ENCODE results near the gene SH3BGRL3.
"Not testable (repeated sequence)": the region's sequence is repeated elsewhere in the genome, so short reads cannot be mapped to it uniquely, and the experiment has no call there.

SH3BGRL3 gene

DNA sequence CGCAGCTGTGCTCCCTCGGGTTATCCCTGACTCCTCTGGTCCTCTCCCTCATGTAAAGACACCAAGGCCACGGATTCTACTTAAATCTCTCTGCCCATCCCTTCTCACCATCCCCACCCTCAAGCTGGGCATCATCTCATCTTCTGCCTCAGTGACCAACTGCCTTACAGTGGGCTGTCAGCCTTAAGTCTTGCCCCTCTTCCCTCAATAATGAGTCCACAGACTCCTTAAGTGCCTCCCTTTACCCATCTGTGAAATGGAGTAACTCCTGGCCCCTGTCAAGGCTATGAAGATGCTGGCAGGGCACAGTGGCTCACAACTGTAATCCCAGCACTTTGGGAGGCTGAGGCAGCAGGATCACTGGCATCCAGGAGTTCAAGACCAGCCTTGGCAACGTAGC is 12.1 kb downstream of the SH3BGRL3 start:
- DNase-seq = no peak

GRCh38 chr1:26292735-26293134 is 12.8 kb downstream of the SH3BGRL3 start:
- not testable (repeated sequence) for DNase-seq

DNA sequence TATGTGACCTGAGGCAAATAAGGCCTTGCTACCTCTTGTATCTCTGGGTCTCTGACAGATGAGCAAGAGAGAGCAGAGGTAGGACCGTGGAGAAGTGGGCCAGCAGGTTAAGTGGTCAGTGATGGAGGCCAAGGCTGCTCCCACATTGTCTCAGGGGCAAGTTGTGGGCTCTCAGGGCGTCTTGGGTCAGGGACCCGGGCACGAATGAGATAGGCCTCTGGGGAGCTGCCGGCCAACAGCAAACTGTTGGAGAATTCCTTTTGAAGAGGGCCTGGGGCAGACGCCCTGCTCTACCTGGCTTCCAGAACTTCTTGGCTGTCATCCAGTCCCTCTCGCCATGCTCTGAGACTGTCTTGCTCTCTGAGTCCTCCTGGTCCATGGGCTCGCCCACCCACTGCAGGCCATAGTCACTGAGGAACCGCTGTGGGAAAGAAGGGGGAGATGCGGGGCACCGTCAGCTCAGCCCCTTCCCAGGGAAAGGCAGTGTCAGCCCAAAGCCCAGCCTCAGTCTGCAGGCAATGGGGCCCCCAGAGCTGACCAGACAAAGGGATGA is 14.1 kb downstream of the SH3BGRL3 start:
- DNase-seq = no peak

- no peak for DNase-seq
Measured at GRCh38 chr1:26295194-26296138, 15.6 kb downstream of the SH3BGRL3 start.

- DNase-seq = no peak
Measured at GRCh38 chr1:26296340-26297056, 16.6 kb downstream of the SH3BGRL3 start.

DNA sequence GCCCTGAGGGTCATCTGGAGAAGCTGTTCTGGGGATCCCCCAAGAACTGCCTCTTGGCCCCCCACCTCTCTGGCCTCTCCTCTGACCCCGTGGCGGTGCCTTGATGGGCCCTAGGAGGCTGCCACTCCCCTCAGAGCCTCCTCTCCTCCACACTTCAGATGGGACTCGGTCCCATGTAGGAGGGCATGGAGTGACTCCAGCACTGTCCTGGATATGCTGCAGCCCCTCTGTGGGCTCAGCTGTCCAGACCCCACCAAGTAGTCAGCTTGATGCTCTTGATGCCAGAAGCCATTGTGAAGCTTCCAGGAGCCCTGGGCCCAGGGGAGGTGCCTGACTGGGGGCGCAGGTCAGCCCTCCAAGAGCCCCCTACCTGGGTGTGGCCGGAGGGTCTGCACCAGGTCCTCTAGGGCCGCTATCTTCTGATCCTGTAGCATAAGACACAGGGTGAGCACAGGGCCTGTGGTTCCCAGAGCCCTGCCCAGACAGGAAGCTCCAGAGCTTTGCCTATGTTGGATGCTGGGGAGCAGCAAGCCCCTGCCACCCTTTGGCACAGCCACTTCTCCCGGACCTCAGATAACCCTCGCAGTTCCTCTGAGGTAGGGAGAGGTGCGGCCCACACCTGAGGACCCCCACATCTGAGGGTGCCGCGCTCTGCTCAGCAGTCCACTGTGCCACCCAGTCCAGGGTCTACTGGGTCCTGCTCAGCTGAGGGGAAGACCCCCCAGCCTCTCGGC is 17.3 kb downstream of the SH3BGRL3 start:
- no peak for DNase-seq

DNA sequence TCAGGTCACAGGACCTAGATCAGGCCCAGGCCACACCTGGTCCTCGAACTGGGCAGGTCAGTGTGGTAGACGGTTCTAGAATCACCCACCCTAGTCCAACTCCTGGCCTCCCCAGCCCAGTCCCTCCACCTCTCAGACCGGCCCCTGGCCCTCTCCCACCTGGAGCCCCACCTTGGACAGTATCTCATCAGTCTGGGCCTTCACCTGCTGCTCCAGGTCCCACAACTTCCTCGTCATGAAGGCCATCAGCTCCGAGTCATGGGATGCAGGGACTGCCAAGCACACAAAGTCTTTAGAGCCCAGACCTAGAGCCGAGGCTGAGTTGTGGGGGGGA is 17.9 kb downstream of the SH3BGRL3 start:
- no peak for DNase-seq

GRCh38 chr1:26300578-26301275 is 20.8 kb downstream of the SH3BGRL3 start:
- DNase-seq = no peak

DNA sequence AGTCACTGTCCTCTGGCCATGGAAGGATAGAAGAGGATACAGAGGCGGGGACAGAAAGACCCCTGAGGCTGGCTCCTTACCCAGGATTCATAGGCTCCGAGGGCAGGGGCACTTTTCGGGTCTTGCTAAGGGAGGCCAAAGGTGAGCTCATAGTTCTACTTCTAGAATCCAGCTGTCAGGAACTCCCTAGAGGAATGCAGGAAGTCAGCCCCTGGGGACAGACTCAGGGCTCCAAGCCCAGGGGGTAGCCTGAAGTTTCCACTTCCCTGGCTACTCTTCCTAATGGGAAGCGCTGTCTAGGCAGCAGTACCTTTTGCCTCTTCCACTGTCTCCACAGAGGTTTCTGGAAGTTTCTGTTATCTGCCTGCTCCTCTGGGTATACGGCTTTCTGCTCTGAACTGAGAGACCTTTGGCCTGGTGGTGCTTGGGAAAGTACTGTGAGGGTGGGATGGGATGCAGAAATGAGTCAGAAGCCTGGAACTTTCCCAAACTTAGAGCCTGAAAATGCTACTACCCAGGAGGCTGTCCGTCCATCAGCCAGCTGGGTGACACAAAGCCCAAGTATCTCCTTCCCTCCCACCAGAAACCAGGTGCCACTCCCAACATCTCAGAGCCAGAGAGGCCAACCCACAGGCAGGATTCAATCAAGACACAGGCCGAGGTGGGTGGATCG is 23.0 kb downstream of the SH3BGRL3 start:
- no peak for DNase-seq

DNA sequence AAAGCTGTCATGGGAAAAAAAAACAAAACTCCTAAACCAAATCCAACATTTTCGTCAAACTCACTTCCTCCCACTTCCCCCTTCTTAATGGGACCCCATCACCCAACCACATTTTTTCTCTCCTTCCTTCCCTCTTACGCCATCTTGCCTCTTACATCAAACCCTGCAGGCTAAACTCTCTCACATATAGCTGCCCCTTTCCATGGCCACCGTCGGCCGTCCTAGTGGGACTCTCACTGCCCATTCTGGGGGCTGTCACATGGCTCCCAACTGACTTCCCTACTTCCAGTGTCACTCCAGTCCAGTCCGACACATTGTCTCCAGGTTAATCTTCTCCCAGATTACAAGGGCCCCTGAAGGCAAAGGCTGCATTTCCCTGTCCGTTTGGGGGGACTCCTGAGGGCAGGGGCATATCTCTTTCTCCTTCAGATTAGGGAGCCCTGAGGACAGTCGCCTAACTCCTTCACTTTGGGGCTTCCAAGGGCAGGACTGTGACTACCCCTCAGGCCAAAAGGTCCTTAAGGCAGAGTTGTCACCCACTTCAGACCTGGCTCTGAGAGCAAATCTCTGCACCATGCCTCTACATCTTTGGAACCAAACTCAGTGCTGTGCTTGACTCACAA is 25.9 kb downstream of the SH3BGRL3 start:
- no peak for DNase-seq

DNA sequence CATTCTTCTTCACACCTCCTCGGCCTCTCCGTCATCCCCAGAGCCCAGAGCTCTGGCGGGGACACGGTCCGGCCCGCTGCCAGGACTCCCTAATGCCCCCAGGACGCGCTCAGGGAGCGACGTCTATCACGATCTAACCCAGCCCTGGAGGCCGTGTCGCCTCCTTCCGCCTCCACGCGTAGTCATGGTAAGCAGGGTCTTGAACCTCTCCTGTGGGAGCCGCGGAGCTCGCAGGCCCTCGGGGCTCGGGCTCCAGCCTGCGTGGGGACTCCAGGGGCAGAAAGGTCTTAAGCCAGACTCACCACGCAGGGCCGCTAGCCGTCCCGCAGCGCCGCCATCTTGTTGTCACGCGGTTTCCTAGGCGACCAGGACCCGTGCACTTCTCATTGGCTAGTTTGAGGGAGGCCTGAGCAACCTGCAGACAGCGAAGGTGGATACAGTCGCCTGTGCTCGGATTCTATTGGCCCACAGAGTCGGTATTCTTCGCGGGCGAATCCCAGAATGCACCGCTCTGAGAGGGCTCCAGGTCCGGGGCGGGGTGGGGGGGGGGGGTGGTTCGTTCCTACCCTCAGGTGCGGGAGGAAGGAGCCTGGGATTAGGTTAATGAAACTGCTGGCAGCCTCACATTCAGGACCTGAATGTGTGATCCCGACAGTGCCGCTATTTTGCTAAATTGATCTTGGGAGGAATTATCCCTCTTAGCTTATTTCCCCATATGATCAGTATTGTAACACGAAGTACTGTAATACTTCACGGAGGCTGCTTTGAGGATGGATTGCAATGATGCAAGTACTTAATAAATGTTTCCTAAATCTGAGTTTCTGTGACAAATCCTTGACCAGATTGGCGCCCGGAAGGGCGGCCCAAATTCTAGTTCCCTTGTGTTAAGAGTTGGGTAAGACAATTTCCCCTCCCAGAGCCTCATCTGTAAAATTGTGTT is 26.7 kb downstream of the SH3BGRL3 start, which contains the start of gene UBXN11:
Gene UBXN11 (minus strand): TSS at position 347 of the 940 bp plus-strand sequence. CDS start 3,753 bp downstream, outside the sequence.
- DNase-seq = peak; percentile 77 to 84 (median 82)

DNA sequence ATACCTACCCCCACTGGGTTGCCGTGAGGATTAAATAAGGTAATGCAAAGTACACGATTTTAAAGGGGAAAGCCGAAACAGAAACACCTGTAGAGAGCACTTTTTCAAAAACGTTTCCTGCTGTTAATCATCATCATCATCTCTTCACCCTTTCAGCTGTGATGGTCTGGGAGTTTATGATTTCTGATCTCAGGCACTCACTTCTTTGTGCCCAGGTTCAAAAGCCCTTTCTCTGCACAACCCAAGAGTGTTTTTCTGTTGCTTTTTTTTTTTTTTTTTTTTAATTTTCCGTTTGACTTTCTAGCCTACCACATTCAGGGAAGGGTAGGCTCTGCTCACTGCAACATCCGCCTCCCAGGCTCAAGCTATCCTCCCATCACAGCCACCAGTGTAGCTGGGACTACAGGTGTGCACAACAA is 27.5 kb downstream of the SH3BGRL3 start:
- DNase-seq = no peak

- not testable (repeated sequence) for DNase-seq
Measured at GRCh38 chr1:26307966-26308899, 28.3 kb downstream of the SH3BGRL3 start.

GRCh38 chr1:26314501-26314900 is 34.6 kb downstream of the SH3BGRL3 start:
- no peak for DNase-seq

DNA sequence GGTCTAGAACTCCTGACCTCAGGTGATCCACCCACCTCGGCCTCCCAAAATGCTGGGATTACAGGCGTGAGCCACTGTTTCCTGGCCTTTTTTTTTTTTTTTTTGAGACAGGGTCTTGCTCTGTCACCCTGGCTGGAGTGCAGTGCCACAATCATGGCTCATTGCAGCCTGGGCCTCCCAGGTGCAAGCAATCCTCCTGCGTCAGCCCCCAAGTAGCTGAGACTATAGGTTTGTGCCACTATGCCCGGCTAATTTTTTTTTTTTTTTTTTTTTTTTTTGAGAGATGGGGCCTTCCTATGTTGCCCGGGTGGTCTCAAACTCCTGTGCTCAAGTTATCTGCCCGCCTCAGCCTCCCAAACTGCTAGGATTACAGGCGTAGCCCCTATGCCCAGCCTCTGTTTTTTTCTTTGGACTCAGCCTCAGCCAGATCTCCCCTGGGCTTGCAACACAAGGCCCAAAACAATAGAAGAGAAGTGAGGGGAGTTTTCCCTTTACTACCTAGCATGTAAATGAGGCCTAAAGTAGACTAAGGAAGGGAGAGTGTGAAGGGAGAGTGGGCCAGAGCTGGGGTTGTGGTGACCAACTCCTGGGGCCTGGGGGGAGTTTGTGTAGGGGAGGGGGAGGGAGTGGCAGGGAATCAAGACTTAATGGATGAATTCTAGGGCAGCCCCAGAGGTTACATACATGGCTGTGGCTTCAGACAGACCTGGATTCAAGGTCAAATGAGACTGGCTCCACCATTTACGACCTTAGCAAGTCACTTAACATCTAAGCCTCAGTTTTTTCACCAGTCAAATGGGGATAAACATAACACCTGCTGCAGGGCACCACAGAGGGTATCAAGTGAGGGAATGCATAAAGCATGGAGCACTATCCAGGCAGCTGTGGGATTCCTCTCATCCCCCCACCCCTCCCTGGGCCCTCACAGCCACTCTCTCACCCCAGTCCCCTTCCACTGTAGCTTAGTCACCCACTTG is 36.3 kb downstream of the SH3BGRL3 start:
- DNase-seq = no peak

- no peak for DNase-seq
Measured at GRCh38 chr1:26317146-26317545, 37.3 kb downstream of the SH3BGRL3 start.

DNA sequence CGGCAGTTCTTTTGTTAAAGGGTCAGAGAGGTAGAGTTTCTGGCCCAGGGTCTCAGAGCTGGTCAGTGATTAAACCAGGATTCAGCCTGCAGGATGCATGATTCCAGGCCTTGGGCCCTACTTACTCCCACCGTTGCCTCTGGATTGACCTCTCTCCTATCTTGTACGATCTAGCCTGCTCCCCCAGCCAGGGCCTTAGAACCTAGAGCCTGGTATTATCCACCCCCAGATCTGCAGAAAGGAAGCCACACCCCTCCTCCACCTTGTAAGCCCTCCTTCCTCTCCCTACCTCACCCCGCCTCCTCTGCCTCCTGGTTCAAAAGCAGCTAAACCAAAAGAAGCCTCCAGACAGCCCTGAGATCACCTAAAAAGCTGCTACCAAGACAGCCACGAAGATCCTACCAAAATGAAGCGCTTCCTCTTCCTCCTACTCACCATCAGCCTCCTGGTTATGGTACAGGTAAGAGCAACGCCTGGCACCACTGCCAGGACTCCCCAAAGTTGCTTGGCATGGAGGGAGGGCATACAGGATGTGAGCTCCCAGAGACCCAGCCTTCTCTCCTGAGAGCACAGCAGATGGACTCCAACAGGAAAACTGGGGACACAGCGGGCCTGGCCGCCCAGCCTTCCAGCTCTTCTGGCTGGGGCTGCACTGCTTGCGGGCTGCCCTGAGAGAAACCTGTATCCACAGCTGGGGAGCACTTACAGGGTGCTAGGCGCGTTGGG is 37.9 kb downstream of the SH3BGRL3 start, which contains the start of gene CD52:
Gene CD52 (plus strand): TSS at position 347 of the 726 bp plus-strand sequence. CDS start 60 bp downstream, at position 407.
- peak in 3 of 4 experiments; percentile 20 to 57 (median 43) for DNase-seq
